ENCODE data around the gene THAP8. TPM values are rescaled to one million over a fixed set of nuclear protein-coding genes. Genes with fewer than 3 reads are reported as not detected.

The THAP8 gene
- total RNA-seq, 1 donor from 2014 or later: 6.7 TPM

- Histone ChIP-seq H3F3A (ENCODE audit: low read depth) (peaks cover 14% of the 10 kb centered on the region), H3K4me1 (no peaks in the 10 kb centered on the region), H3K9me3 (ENCODE audit: low read depth) (no peaks in the 10 kb centered on the region), H3K79me2 (ENCODE audit: low read depth) (peaks cover 13% of the 10 kb centered on the region), H2AFZ (replicated peaks) (no peak overlapping the region), H4K20me1 (ENCODE audit: low read depth) (peaks cover 12% of the 10 kb centered on the region), H3K27ac (no peak overlapping the region), H3K4me2 (no peak overlapping the region), H3K9ac (no peak overlapping the region), H3K36me3 (no peaks in the 10 kb centered on the region), H3K27me3 (peaks cover 14% of the 10 kb centered on the region), H3K4me3 (no peak overlapping the region)
- TF ChIP-seq EZH2 (IDR thresholded peaks at IDR 0.05) (no peak), EZH2phosphoT487 (IDR thresholded peaks at IDR 0.05) (no peak), CTCF (IDR thresholded peaks at IDR 0.05) (no peak)
- H3K27me3 Mint-ChIP-seq (ENCODE audit: insufficient read depth, low read depth): peaks cover 2% of the 10 kb centered on the region
- no peak for DNase-seq (ENCODE audit: low spot score)
- H3K4me1 Mint-ChIP-seq: peaks cover 30% of the 10 kb centered on the region
- peak overlapping the region; percentile 42 for H3K27ac Mint-ChIP-seq
- H3K4me3 Mint-ChIP-seq: peak overlapping the region; percentile 21
- H3K9me3 Mint-ChIP-seq: peaks cover 3% of the 10 kb centered on the region
- peaks cover 3% of the 10 kb centered on the region for H3K36me3 Mint-ChIP-seq
Measured at GRCh38 chr19:35992907-35993765, 60.9 kb downstream of the THAP8 start.

- peaks cover 26% of the 10 kb centered on the region for H3F3A ChIP-seq (ENCODE audit: low read depth)
- no peaks in the 10 kb centered on the region for H3K9me3 ChIP-seq (ENCODE audit: low read depth)
- Mint-ChIP-seq H3K36me3 (peaks cover 1% of the 10 kb centered on the region), H3K4me1 (peaks cover 26% of the 10 kb centered on the region), H3K27ac (no peak overlapping the region), H3K9me3 (peaks cover 3% of the 10 kb centered on the region), H3K4me3 (no peak overlapping the region), H3K27me3 (ENCODE audit: insufficient read depth, low read depth) (peaks cover 10% of the 10 kb centered on the region)
- H3K27me3 ChIP-seq: peaks cover 26% of the 10 kb centered on the region
- peaks cover 12% of the 10 kb centered on the region for H4K20me1 ChIP-seq (ENCODE audit: low read depth)
- H3K79me2 ChIP-seq (ENCODE audit: low read depth): peaks cover 13% of the 10 kb centered on the region
- H2AFZ ChIP-seq (replicated peaks): no peak overlapping the region
- H3K4me3 ChIP-seq: no peak overlapping the region
- no peaks in the 10 kb centered on the region for H3K36me3 ChIP-seq
- no peaks in the 10 kb centered on the region for H3K4me1 ChIP-seq
- H3K9ac ChIP-seq: no peak overlapping the region
- H3K27ac ChIP-seq: no peak overlapping the region
- no peak overlapping the region for H3K4me2 ChIP-seq
- no peak for DNase-seq (ENCODE audit: low spot score)
- no peak for TF ChIP-seq EZH2phosphoT487 (IDR thresholded peaks at IDR 0.05)
- no peak for TF ChIP-seq EZH2 (IDR thresholded peaks at IDR 0.05)
- no peak for TF ChIP-seq CTCF (IDR thresholded peaks at IDR 0.05)
Measured at GRCh38 chr19:35991731-35992450, 62.2 kb downstream of the THAP8 start.

- no peak overlapping the region for H3K4me3 Mint-ChIP-seq
Measured at GRCh38 chr19:35990771-35991730, 63.0 kb downstream of the THAP8 start.

More at GRCh38 chr19:35990771-35991730, 63.0 kb downstream of the THAP8 start:
- Histone ChIP-seq H3K36me3 (no peaks in the 10 kb centered on the region), H3K4me3 (no peak overlapping the region), H3K9me3 (ENCODE audit: low read depth) (no peaks in the 10 kb centered on the region), H3K9ac (no peak overlapping the region), H2AFZ (replicated peaks) (no peak overlapping the region), H3K27me3 (peaks cover 35% of the 10 kb centered on the region), H3K4me1 (no peaks in the 10 kb centered on the region), H3K4me2 (no peak overlapping the region), H4K20me1 (ENCODE audit: low read depth) (peaks cover 3% of the 10 kb centered on the region), H3K27ac (no peak overlapping the region), H3F3A (ENCODE audit: low read depth) (peaks cover 32% of the 10 kb centered on the region), H3K79me2 (ENCODE audit: low read depth) (peaks cover 5% of the 10 kb centered on the region)
- Mint-ChIP-seq H3K4me1 (peaks cover 20% of the 10 kb centered on the region), H3K9me3 (peaks cover 3% of the 10 kb centered on the region), H3K36me3 (no peaks in the 10 kb centered on the region), H3K27me3 (ENCODE audit: insufficient read depth, low read depth) (peaks cover 16% of the 10 kb centered on the region), H3K27ac (no peak overlapping the region)
- no peak for DNase-seq (ENCODE audit: low spot score)
- TF ChIP-seq EZH2 (IDR thresholded peaks at IDR 0.05): no peak
- TF ChIP-seq EZH2phosphoT487 (IDR thresholded peaks at IDR 0.05): no peak
- TF ChIP-seq CTCF (IDR thresholded peaks at IDR 0.05): no peak

All from neural progenitor cell (in vitro differentiated cells).